GM21360 (cell line): Measurements from ENCODE around the gene CHIC2.

ENCODE experiments used
- ATAC-seq: cut with Tn5 transposase; IDR thresholded peaks from one replicate; pipeline ENCODE4 v1.9.1; 2021; ENCODE audit warnings: mild to moderate bottlenecking, moderate library complexity; ENCODE audit not compliant: unreplicated experiment

The CHIC2 gene

GRCh38 chr4:54014666-54015160 is 49.7 kb downstream of the CHIC2 start:
- no peak for ATAC-seq

GRCh38 chr4:54011201-54011600 is 53.2 kb downstream of the CHIC2 start:
- no peak for ATAC-seq

- no peak for ATAC-seq
Observed at GRCh38 chr4:54006755-54007154, 57.6 kb downstream of the CHIC2 start.

GRCh38 chr4:54005475-54005874 is 58.9 kb downstream of the CHIC2 start:
- ATAC-seq, result no peak

- no peak for ATAC-seq
Observed at GRCh38 chr4:54004463-54004862, 59.9 kb downstream of the CHIC2 start.

GRCh38 chr4:54001668-54002365 is 62.6 kb downstream of the CHIC2 start:
- ATAC-seq, result no peak

GRCh38 chr4:53997898-53998297 is 66.5 kb downstream of the CHIC2 start:
- no peak for ATAC-seq

- ATAC-seq, result no peak
Observed at GRCh38 chr4:53994382-53995102, 69.9 kb downstream of the CHIC2 start.

GRCh38 chr4:53992785-53993184 is 71.6 kb downstream of the CHIC2 start:
- ATAC-seq, result no peak

- no peak for ATAC-seq
Observed at GRCh38 chr4:53991821-53992220, 72.6 kb downstream of the CHIC2 start.

- no peak for ATAC-seq
Observed at GRCh38 chr4:53990641-53991040, 73.8 kb downstream of the CHIC2 start.

GRCh38 chr4:53987761-53988171 is 76.6 kb downstream of the CHIC2 start:
- no peak for ATAC-seq

GRCh38 chr4:53986062-53986461 is 78.3 kb downstream of the CHIC2 start:
- no peak for ATAC-seq

- no peak for ATAC-seq
Observed at GRCh38 chr4:53981567-53981966, 82.8 kb downstream of the CHIC2 start.

- no peak for ATAC-seq
Observed at GRCh38 chr4:53981066-53981465, 83.3 kb downstream of the CHIC2 start.

- ATAC-seq, result no peak
Observed at GRCh38 chr4:53974561-53974960, 89.8 kb downstream of the CHIC2 start.

GRCh38 chr4:53967986-53968385 is 96.4 kb downstream of the CHIC2 start:
- no peak for ATAC-seq

GRCh38 chr4:53963781-53964180 is 100.6 kb downstream of the CHIC2 start:
- ATAC-seq, result no peak

- ATAC-seq, result no peak
Observed at GRCh38 chr4:53963336-53963735, 101.1 kb downstream of the CHIC2 start.

GRCh38 chr4:53962516-53963225 is 101.7 kb downstream of the CHIC2 start:
- ATAC-seq, result no peak

GRCh38 chr4:53961351-53961750 is 103.1 kb downstream of the CHIC2 start:
- ATAC-seq, result no peak

- ATAC-seq, result no peak
Observed at GRCh38 chr4:53960843-53961242, 103.6 kb downstream of the CHIC2 start.
